GM12878 (cell line): ENCODE data around the gene YPEL2. TPM values are rescaled to one million over a fixed set of nuclear protein-coding genes. Genes with fewer than 3 reads are reported as not detected.

ENCODE experiments used
- ATAC-seq: fragments of 200-7000 bp; cut with Tn5 transposase; 3 replicates; pipeline ENCODE4 v1.9.1; 2020; ENCODE audit warnings: mild to moderate bottlenecking, moderate library complexity
- BruUV-seq: library from RNA; stranded (reverse); fragments of 400-500 nt; replicated peaks from 2 replicates; lab custom pipeline; 2021; lab: Mats Ljungman, UMichigan
- CTCF ChIA-PET: fragments of 300-600 bp; sonication (Branson Sonifier 250); formaldehyde crosslinking; extraction: SDS; loops from one replicate; lab custom pipeline; 2021; ENCODE audit warnings: inconsistent platforms; lab: Yijun Ruan, JAX
- POLR2A ChIA-PET: fragments of 350-600 bp; formaldehyde crosslinking; extraction: SDS; loops from one replicate; lab custom pipeline; 2021; ENCODE audit warnings: inconsistent platforms; lab: Charles Lee
- RAD21 ChIA-PET: fragments of 300-600 bp; sonication (Branson Sonifier 250); formaldehyde crosslinking; loops from one replicate; lab custom pipeline; 2023; ENCODE audit warnings: antibody characterized with exemption; ENCODE audit not compliant: unreplicated experiment; lab: Charles Lee
- SMC1A ChIA-PET: fragments of 300-600 bp; sonication (Branson Sonifier 250); formaldehyde crosslinking; loops from one replicate; lab custom pipeline; 2023; ENCODE audit not compliant: unreplicated experiment, uncharacterized antibody; lab: Charles Lee
- DNase-seq: peaks from one replicate; pipeline ENCODE4 v3.0.0-alpha.2; 2011; ENCODE audit warnings: low read depth, low spot score
- FAIRE-seq: peaks from 3 replicates; lab custom pipeline; 2011; peaks lifted over from hg19 to GRCh38; lab: Jason Lieb, UNC
- H2AFZ ChIP-seq: 2 replicates; pipeline ENCODE4 v1.6.0; 2011; ENCODE audit warnings: low read depth, low read length, control low read depth; ENCODE audit not compliant: control insufficient read depth
- H3K27ac ChIP-seq: 2 replicates; pipeline ENCODE4 v1.5.1; 2011; ENCODE audit warnings: control low read depth; ENCODE audit not compliant: control insufficient read depth, insufficient read depth
- H3K27me3 ChIP-seq, 2 experiments: replicated peaks in 1 of 2; 2 replicates each; pipeline versions ENCODE4 v1.6.0 to v1.6.1; 2011; ENCODE audit warnings: low read length in 1 of 2; ENCODE audit not compliant: control insufficient read depth in 2 of 2, insufficient read depth in 2 of 2
- H3K36me3 ChIP-seq, 2 experiments: 2 replicates each; pipeline ENCODE4 v1.5.1; 2011; ENCODE audit warnings: low read length in 1 of 2; ENCODE audit not compliant: control insufficient read depth in 2 of 2, insufficient read depth in 2 of 2
- H3K4me1 ChIP-seq: 2 replicates; pipeline ENCODE4 v1.6.1; 2011; ENCODE audit warnings: mild to moderate bottlenecking, low read length, moderate library complexity, mixed read lengths; ENCODE audit not compliant: control insufficient read depth, insufficient read depth
- H3K4me2 ChIP-seq: 2 replicates; pipeline ENCODE4 v1.6.0; 2011; ENCODE audit warnings: control low read depth; ENCODE audit not compliant: control insufficient read depth, insufficient read depth
- H3K4me3 ChIP-seq: fragments of 200-600 bp; sonication (generic); 2 replicates; pipeline ENCODE4 v1.5.1; 2016
- H3K79me2 ChIP-seq: 2 replicates; pipeline ENCODE4 v1.6.0; 2011; ENCODE audit warnings: low read length; ENCODE audit not compliant: control insufficient read depth, insufficient read depth
- H3K9ac ChIP-seq: 2 replicates; pipeline ENCODE4 v1.8.0; 2011; ENCODE audit warnings: low read length, control low read depth, mixed read lengths; ENCODE audit not compliant: control insufficient read depth, insufficient read depth
- H3K9me3 ChIP-seq: replicated peaks from 3 replicates; pipeline ENCODE4 v1.5.1; 2011; ENCODE audit warnings: mild to moderate bottlenecking, low read length; ENCODE audit not compliant: control insufficient read depth, insufficient read depth
- H4K20me1 ChIP-seq: 2 replicates; pipeline ENCODE4 v1.6.0; 2011; ENCODE audit not compliant: control insufficient read depth, insufficient read depth
- HDGF ChIP-seq: fragments of 450-650 bp; IDR thresholded peaks from 2 replicates; pipeline ENCODE4 v1.6.1; 2016; ENCODE audit warnings: antibody characterized with exemption
- MEF2A ChIP-seq: IDR thresholded peaks from 2 replicates; pipeline ENCODE4 v1.6.1; 2011; ENCODE audit warnings: low read depth, mild to moderate bottlenecking, low read length, moderate library complexity; ENCODE audit not compliant: insufficient read depth
- MYB ChIP-seq: fragments of 150-350 bp; IDR thresholded peaks from 2 replicates; pipeline ENCODE4 v1.6.1; 2014; ENCODE audit warnings: mild to moderate bottlenecking, low read depth, low read length, borderline replicate concordance
- NFIC ChIP-seq: IDR thresholded peaks from 2 replicates; pipeline ENCODE4 v1.6.1; 2012; ENCODE audit warnings: low read depth, mild to moderate bottlenecking, inconsistent platforms, low read length, moderate library complexity
- NFYA ChIP-seq: IDR thresholded peaks from 2 replicates; pipeline ENCODE4 v1.6.1; 2011; ENCODE audit warnings: low read depth, mild to moderate bottlenecking, low read length, improper control_type of control experiment, borderline replicate concordance
- NFYB ChIP-seq: IDR thresholded peaks from 2 replicates; pipeline ENCODE4 v1.6.1; 2011; ENCODE audit warnings: low read depth, mild to moderate bottlenecking, low read length, improper control_type of control experiment, moderate library complexity; ENCODE audit not compliant: insufficient read depth
- NR2F1 ChIP-seq: fragments of 450-650 bp; conservative IDR thresholded peaks from 2 replicates; pipeline ENCODE4 v1.6.1; 2017; ENCODE audit warnings: mild to moderate bottlenecking
- PAX8 ChIP-seq: fragments of 450-650 bp; IDR thresholded peaks from 2 replicates; pipeline ENCODE4 v1.6.1; 2017; ENCODE audit warnings: mild to moderate bottlenecking, moderate library complexity
- POLR2AphosphoS2 ChIP-seq: IDR thresholded peaks from 2 replicates; pipeline ENCODE4 v1.6.1; 2011; ENCODE audit warnings: low read depth, mild to moderate bottlenecking, low read length, improper control_type of control experiment, moderate library complexity
- SREBF2 ChIP-seq: IDR thresholded peaks from 2 replicates; pipeline ENCODE4 v1.6.1; 2012; ENCODE audit warnings: mild to moderate bottlenecking, low read length
- TARDBP ChIP-seq: IDR thresholded peaks from 2 replicates; pipeline ENCODE4 v1.6.1; 2016; ENCODE audit warnings: borderline replicate concordance
- ZBED1 ChIP-seq: IDR thresholded peaks from 2 replicates; pipeline ENCODE4 v1.6.1; 2016; ENCODE audit warnings: borderline replicate concordance
- ZNF384 ChIP-seq: IDR thresholded peaks from 2 replicates; pipeline ENCODE4 v1.6.1; 2012; ENCODE audit warnings: low read depth, mild to moderate bottlenecking, low read length, improper control_type of control experiment, borderline replicate concordance
- WGBS: methylation state at CpG from one replicate; pipeline ENCODE4 v1.1.6; 2016; ENCODE audit warnings: low lambda C conversion rate; ENCODE audit not compliant: insufficient replicate concordance, insufficient coverage; ENCODE audit errors: missing lambda C conversion rate; 5-methylcytosine and 5-hydroxymethylcytosine counted together
- in situ Hi-C: fragments of 300-500 bp; cut with MboI; formaldehyde crosslinking; loops from 9 replicates; pipeline ENCODE4 v1.14.3; 2018; ENCODE audit warnings: mixed read lengths
- intact Hi-C: fragments of 100-400 bp; cut with micrococcal nuclease; formaldehyde crosslinking; loops from one replicate; pipeline ENCODE4 v1.14.2; 2022; ENCODE audit not compliant: unreplicated experiment
- polyA plus RNA-seq, 11 experiments: library from polyadenylated mRNA; depleted of rRNA in 4 of 11; unstranded in 6 of 11; stranded (reverse) in 5 of 11; fragments of >200 nt; fragmentation: Nextera tagmentation in 4 of 11; fragmentation: Illumina TruSeq in 1 of 11; extraction: Ambion mirVana in 4 of 11; extraction: Trizol in 1 of 11; gene quantifications; 1 replicate in 1 of 11; 2 replicates in 10 of 11; pipeline versions ENCODE4 v1.2.1 to v1.2.3, GENCODE V29; 2011 to 2016; ENCODE audit warnings: inconsistent platforms in 2 of 11, missing spikeins in 2 of 11, low read depth in 1 of 11
- total RNA-seq, 4 experiments: library from RNA; depleted of rRNA in 3 of 4; stranded (reverse); fragments of >200 nt in 3 of 4; fragmentation: Illumina TruSeq in 1 of 4; extraction: Trizol in 1 of 4; gene quantifications; 2 replicates each; pipeline versions ENCODE4 v1.2.1 to v1.2.3, GENCODE V29; 2013 to 2021
- TF ChIP-seq, protein P1 (sequence below): fragments of 450-650 bp; IDR thresholded peaks from 2 replicates; pipeline ENCODE4 v1.6.1; 2017; ENCODE audit warnings: borderline replicate concordance
- TF ChIP-seq, protein P2 (sequence below): IDR thresholded peaks from 2 replicates; pipeline ENCODE4 v1.6.1; 2012; ENCODE audit warnings: improper control_type of control experiment, low read depth, low read length; ENCODE audit not compliant: insufficient replicate concordance

Gene YPEL2
- total and polyA plus RNA-seq, 10 of the 15 experiments (the other 5 are each of a cell fraction or from before 2014, with no cell fraction given) = 0.11 to 8.1 (median 0.48) TPM

DNA sequence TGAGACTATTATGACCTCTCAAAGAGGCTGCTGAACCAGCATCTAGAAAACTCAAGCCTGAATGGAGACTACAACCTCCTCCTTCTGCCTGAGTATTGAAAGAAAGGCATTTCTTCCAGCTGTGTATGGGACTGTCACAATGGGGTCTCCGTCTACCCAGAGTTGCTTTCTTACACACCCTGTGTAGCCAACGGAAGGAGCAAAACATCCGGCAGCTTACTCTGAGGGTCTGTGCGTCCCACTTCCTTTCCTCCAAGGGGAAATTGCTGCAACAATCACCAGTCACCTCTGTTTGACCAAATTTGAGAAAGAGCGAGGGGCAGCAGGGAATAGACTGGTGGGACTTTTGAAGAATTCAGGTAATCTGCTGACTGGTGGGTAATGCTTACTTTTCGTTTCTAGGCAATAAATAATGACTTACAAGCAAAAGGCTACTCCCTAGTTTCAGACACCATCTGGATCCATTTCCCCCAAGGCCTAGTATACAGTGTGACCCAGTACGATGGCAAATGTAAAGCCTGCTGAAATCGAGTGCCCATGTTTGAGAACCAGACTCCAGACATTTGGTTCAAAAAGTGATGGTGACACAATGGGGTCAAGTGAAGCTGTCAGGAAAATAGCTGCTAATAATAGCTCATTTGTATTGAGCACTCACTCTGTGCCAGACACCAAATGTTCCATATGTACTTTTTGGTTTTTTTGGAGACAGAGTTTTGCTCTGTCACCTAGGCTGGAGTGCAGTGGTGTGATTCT is 81.7 kb downstream of the YPEL2 start (continued):
- TF ChIP-seq, protein P1, sequence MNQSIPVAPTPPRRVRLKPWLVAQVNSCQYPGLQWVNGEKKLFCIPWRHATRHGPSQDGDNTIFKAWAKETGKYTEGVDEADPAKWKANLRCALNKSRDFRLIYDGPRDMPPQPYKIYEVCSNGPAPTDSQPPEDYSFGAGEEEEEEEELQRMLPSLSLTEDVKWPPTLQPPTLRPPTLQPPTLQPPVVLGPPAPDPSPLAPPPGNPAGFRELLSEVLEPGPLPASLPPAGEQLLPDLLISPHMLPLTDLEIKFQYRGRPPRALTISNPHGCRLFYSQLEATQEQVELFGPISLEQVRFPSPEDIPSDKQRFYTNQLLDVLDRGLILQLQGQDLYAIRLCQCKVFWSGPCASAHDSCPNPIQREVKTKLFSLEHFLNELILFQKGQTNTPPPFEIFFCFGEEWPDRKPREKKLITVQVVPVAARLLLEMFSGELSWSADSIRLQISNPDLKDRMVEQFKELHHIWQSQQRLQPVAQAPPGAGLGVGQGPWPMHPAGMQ = no peak
- no peak for TF ChIP-seq NFYA
- TF ChIP-seq NR2F1 = no peak
- no peak for TF ChIP-seq NFIC
- TF ChIP-seq POLR2AphosphoS2 = no peak
- no peak for TF ChIP-seq MYB
- TF ChIP-seq ZNF384 = no peak
- no peak for TF ChIP-seq MEF2A
- TF ChIP-seq SREBF2 = no peak

DNA sequence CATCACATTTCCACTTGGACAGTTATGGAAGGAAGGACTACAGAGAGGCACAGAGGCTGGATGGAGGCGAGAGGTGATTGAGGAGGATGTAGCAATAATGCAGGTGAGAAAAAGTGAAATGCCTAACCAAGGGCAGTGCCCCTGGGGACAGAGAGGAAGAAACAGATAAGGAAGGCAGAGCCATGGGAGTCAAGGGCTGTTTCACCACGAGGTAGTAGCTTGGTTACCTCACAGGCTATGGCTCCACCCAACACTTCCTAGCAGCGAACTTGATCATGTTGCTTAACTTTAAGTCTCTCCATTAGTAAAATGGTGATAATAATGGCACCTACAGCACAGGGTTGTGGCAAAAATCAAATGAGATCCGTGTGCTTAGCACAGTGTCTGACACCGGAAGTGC is 83.9 kb downstream of the YPEL2 start:
- Histone ChIP-seq H3K4me2 (no peak overlapping the region), H3K27me3 (no peaks in the 10 kb centered on the region), H2AFZ (no peak overlapping the region), H3K27ac (no peak overlapping the region), H3K4me1 (peaks cover 3% of the 10 kb centered on the region), H3K9ac (no peak overlapping the region), H3K36me3 (no peaks in the 10 kb centered on the region), H3K4me3 (no peak overlapping the region), H3K9me3 (no peaks in the 10 kb centered on the region; the same call in 2 of the 3 replicates), H3K79me2 (no peaks in the 10 kb centered on the region), H4K20me1 (no peaks in the 10 kb centered on the region)
- POLR2A ChIA-PET = no interaction called here
- no peak for DNase-seq
- ATAC-seq = no peak
- CTCF ChIA-PET = interaction anchor here (0.6 to 1.2 kb wide), 5 partner anchors 9 to 105 kb away, joined by 3 to 4 read pairs (median 3); no protein-coding TSS in a partner anchor
- BruUV-seq = no TSS peak
- SMC1A ChIA-PET = interaction anchor here (0.7 to 1.1 kb wide), 4 partner anchors 9 to 85 kb away, joined by 3 to 4 read pairs (median 3); no protein-coding TSS in a partner anchor
- in situ Hi-C loops (no loop called here), intact Hi-C loops (no loop called here)
- no peak for FAIRE-seq
- RAD21 ChIA-PET = interaction anchor here (0.6 kb wide), 1 partner anchor 66 kb away, joined by 6 read pairs; no protein-coding TSS in a partner anchor
- whole genome bisulfite sequencing = 22% methylated on average over 5 of the region's 5 CpGs
- TF ChIP-seq ZBED1 (no peak), PAX8 (no peak), HDGF (no peak), NFYB (no peak), TARDBP (no peak)
- TF ChIP-seq, protein P2, sequence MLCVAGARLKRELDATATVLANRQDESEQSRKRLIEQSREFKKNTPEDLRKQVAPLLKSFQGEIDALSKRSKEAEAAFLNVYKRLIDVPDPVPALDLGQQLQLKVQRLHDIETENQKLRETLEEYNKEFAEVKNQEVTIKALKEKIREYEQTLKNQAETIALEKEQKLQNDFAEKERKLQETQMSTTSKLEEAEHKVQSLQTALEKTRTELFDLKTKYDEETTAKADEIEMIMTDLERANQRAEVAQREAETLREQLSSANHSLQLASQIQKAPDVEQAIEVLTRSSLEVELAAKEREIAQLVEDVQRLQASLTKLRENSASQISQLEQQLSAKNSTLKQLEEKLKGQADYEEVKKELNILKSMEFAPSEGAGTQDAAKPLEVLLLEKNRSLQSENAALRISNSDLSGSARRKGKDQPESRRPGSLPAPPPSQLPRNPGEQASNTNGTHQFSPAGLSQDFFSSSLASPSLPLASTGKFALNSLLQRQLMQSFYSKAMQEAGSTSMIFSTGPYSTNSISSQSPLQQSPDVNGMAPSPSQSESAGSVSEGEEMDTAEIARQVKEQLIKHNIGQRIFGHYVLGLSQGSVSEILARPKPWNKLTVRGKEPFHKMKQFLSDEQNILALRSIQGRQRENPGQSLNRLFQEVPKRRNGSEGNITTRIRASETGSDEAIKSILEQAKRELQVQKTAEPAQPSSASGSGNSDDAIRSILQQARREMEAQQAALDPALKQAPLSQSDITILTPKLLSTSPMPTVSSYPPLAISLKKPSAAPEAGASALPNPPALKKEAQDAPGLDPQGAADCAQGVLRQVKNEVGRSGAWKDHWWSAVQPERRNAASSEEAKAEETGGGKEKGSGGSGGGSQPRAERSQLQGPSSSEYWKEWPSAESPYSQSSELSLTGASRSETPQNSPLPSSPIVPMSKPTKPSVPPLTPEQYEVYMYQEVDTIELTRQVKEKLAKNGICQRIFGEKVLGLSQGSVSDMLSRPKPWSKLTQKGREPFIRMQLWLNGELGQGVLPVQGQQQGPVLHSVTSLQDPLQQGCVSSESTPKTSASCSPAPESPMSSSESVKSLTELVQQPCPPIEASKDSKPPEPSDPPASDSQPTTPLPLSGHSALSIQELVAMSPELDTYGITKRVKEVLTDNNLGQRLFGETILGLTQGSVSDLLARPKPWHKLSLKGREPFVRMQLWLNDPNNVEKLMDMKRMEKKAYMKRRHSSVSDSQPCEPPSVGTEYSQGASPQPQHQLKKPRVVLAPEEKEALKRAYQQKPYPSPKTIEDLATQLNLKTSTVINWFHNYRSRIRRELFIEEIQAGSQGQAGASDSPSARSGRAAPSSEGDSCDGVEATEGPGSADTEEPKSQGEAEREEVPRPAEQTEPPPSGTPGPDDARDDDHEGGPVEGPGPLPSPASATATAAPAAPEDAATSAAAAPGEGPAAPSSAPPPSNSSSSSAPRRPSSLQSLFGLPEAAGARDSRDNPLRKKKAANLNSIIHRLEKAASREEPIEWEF = no peak
